Peyer's patch (tissue), 4 donors: ENCODE results near the gene CRADD. TPM values are rescaled to one million over a fixed set of nuclear protein-coding genes. Genes with fewer than 3 reads are reported as not detected.

ENCODE experiments used
- DNase-seq, 3 donors: peaks; one replicate each; pipeline ENCODE4 v3.0.0-alpha.2; 2017 to 2019
- H3K27ac ChIP-seq, 4 donors: fragments of 200-600 bp; sonication (generic); one replicate each; pipeline ENCODE4 v1.5.1; 2016 to 2019
- H3K27me3 ChIP-seq, 2 donors: fragments of 200-600 bp; sonication (generic); one replicate each; pipeline ENCODE4 v1.5.1; 2019
- H3K36me3 ChIP-seq, 3 donors: fragments of 200-600 bp; sonication (generic); one replicate each; pipeline ENCODE4 v1.5.1; 2016 to 2019
- H3K4me1 ChIP-seq, 4 donors: fragments of 200-600 bp; sonication (generic); one replicate each; pipeline ENCODE4 v1.5.1; 2016 to 2019
- H3K4me3 ChIP-seq, 4 donors: fragments of 200-600 bp; sonication (generic); 1 replicate in 3 of 4; 2 replicates in 1 of 4; pipeline ENCODE4 v1.5.1; 2016 to 2019; ENCODE audit warnings: mild to moderate bottlenecking in 1 of 4
- H3K9me3 ChIP-seq, 4 donors: fragments of 200-600 bp; sonication (generic); one replicate each; pipeline ENCODE4 v1.5.1; 2016 to 2019; ENCODE audit warnings: mild to moderate bottlenecking in 1 of 4
- POLR2A ChIP-seq, 2 donors: fragments of 450-650 bp; IDR thresholded peaks; one replicate each; pipeline ENCODE4 v1.5.1; 2017; ENCODE audit warnings: antibody characterized with exemption in 2 of 2, mild to moderate bottlenecking in 2 of 2, moderate library complexity in 2 of 2
- total RNA-seq, 4 donors: library from RNA; depleted of rRNA; stranded (reverse); fragments of >200 nt; gene quantifications; one replicate each; pipeline ENCODE4 v1.1.0, GENCODE V29; 2016
- TF ChIP-seq, protein P1 (sequence below), 6 experiments: fragments of 450-650 bp in 4 of 6; fragments of 200-600 bp in 2 of 6; sonication (generic) in 1 of 6; IDR thresholded peaks; one replicate each; pipeline ENCODE4 v1.5.1; 2017 to 2019; ENCODE audit warnings: antibody characterized with exemption in 6 of 6, mild to moderate bottlenecking in 3 of 6, moderate library complexity in 1 of 6

CRADD gene
- total RNA-seq, 4 donors from 2014 or later = 66.3 to 128 (median 89.4) TPM

DNA sequence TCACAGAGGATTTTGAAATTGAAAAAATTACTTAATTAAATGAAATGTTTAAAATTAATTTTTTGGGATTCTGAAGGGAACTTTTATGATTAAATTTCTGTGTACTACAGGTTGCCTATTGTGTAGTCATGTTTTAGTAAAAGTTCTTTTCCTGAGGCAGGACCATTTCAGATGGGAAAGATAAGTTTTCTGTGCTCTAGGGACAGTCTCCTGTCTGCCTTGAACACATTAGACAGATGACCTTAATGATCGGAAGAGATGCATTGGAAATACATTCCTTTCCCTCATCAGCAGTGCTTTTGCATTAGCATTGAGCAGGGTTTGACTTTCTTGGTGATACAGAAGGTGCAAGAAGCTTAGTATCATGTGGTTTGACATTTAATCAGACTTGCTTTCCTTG, 28.1 kb downstream of the CRADD start:
- Histone ChIP-seq H3K27ac (no peak overlapping the region), H3K4me1 (peaks cover 0 to 5% (median 0%) of the 10 kb centered on the region in 4 donors), H3K27me3 (no peaks in the 10 kb centered on the region), H3K9me3 (no peaks in the 10 kb centered on the region), H3K4me3 (no peak overlapping the region), H3K36me3 (no peaks in the 10 kb centered on the region)
- DNase-seq = no peak
- TF ChIP-seq POLR2A (IDR thresholded peaks at IDR 0.05) = no peak
- TF ChIP-seq, protein P1, sequence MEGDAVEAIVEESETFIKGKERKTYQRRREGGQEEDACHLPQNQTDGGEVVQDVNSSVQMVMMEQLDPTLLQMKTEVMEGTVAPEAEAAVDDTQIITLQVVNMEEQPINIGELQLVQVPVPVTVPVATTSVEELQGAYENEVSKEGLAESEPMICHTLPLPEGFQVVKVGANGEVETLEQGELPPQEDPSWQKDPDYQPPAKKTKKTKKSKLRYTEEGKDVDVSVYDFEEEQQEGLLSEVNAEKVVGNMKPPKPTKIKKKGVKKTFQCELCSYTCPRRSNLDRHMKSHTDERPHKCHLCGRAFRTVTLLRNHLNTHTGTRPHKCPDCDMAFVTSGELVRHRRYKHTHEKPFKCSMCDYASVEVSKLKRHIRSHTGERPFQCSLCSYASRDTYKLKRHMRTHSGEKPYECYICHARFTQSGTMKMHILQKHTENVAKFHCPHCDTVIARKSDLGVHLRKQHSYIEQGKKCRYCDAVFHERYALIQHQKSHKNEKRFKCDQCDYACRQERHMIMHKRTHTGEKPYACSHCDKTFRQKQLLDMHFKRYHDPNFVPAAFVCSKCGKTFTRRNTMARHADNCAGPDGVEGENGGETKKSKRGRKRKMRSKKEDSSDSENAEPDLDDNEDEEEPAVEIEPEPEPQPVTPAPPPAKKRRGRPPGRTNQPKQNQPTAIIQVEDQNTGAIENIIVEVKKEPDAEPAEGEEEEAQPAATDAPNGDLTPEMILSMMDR (IDR thresholded peaks at IDR 0.05) = no peak

DNA sequence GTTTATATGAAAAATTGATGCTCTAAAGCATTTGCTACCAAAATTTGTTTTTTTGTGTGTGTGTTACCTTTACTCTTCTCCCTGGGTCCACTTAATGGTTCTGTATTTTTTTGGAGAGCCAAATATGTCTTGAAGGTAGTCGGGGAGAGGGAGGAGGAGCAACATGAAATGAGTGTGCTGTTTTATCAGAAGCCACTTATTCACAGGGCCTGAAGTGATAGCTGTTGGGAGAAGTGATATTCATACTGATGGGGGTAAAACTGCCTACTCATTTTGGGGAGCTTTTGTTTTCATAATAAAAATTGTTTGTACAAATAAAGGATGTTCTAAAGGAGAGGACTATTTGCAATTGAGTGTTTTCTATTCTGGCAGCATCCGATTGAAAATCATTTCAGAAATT, 29.2 kb downstream of the CRADD start:
- Histone ChIP-seq H3K4me1 (peaks cover 0 to 5% (median 2%) of the 10 kb centered on the region in 4 donors), H3K27me3 (no peaks in the 10 kb centered on the region), H3K4me3 (no peak overlapping the region), H3K9me3 (no peaks in the 10 kb centered on the region), H3K27ac (no peak overlapping the region), H3K36me3 (no peaks in the 10 kb centered on the region)
- no peak for TF ChIP-seq POLR2A (IDR thresholded peaks at IDR 0.05)
- TF ChIP-seq, protein P1 (IDR thresholded peaks at IDR 0.05) = no peak
- DNase-seq = no peak

DNA sequence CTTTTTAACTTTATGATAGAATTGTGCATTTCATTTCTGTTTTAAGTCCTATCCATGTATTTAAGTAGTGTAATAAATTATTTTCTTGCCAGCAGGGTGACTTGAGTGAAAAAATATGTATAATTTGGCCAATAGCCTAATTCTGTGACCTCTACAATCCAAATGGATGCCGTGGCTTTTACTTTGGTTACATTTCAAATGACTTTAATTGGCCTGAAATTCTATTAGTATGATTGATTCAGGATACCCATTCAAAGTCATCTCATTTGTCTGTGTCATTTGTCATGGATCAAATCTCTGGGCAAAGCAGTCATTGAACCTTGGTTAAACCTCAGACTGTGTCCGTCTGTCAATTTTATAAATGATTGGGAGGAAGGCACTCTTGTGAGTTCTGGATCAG, 29.6 kb downstream of the CRADD start:
- Histone ChIP-seq H3K27ac (no peak overlapping the region), H3K4me3 (no peak overlapping the region), H3K9me3 (no peaks in the 10 kb centered on the region), H3K4me1 (peaks cover 0 to 7% (median 2%) of the 10 kb centered on the region in 4 donors), H3K36me3 (no peaks in the 10 kb centered on the region), H3K27me3 (no peaks in the 10 kb centered on the region)
- TF ChIP-seq, protein P1 (IDR thresholded peaks at IDR 0.05) = no peak
- no peak for TF ChIP-seq POLR2A (IDR thresholded peaks at IDR 0.05)
- no peak for DNase-seq

DNA sequence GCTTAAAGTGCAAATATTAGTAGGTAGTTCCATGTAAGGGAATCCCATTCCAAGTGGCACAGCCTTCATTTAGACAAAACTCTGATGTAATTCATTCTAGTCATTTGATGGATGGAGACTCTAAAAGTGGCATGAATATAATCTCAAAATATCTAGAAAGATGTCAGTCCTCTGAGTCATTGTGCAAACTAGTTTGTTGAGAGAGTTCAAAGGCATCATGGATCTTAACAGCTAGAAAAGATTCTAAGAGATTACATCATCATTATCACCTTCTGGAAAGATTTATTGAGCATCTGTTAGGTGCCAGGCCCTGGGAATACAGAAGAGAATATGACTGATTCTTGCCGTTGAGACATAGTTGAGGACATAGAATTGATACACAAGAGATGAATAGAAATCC, 30.7 kb downstream of the CRADD start:
- Histone ChIP-seq H3K4me3 (no peak overlapping the region), H3K27me3 (no peaks in the 10 kb centered on the region), H3K36me3 (no peaks in the 10 kb centered on the region), H3K4me1 (peaks cover 0 to 15% (median 2%) of the 10 kb centered on the region in 4 donors), H3K27ac (no peak overlapping the region), H3K9me3 (no peaks in the 10 kb centered on the region)
- TF ChIP-seq, protein P1 (IDR thresholded peaks at IDR 0.05) = no peak
- no peak for TF ChIP-seq POLR2A (IDR thresholded peaks at IDR 0.05)
- no peak for DNase-seq

DNA sequence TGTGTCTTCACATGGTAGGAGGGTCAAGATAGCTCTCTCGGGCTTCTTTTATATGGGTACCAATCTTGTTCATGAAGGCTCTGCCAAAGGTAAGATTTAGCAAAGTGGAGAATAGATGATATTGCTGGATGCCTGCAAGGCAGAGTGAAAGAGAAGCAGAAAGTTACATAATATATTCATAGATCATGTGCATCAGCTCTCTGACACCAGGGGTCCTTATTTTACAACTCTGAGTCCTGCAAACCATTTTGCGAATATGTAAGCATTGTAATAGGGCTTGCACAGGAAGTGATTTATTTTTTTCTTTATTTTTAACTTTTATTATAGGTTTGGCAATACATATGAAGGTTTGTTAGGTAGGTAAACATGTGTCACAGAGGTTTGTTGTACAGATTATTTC, 31.8 kb downstream of the CRADD start:
- Histone ChIP-seq H3K27ac (no peak overlapping the region), H3K27me3 (no peaks in the 10 kb centered on the region), H3K4me3 (no peak overlapping the region), H3K4me1 (peaks cover 0 to 15% (median 2%) of the 10 kb centered on the region in 4 donors), H3K9me3 (no peaks in the 10 kb centered on the region), H3K36me3 (no peaks in the 10 kb centered on the region)
- no peak for DNase-seq
- TF ChIP-seq, protein P1 (IDR thresholded peaks at IDR 0.05) = no peak
- no peak for TF ChIP-seq POLR2A (IDR thresholded peaks at IDR 0.05)

DNA sequence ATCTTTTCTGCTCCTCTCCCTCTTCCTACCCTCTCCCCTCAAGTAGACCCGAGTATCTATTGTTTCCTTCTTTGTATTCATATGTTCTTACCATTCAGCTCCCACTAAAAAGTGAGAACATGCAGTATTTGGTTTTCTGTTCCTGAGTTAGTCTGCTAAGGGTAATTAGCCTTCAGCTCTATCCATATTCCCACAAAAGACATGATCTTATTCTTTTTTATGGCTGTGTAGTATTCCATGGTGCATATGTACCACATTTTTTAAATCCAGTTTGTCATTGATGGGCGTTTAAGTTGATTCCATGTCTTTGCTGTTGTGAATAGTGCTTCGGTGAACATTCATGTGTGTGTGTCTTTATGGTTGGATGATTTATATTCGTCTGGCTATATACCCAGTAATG, 32.2 kb downstream of the CRADD start:
- TF ChIP-seq, protein P1 (IDR thresholded peaks at IDR 0.05) = no peak
- no peak for TF ChIP-seq POLR2A (IDR thresholded peaks at IDR 0.05)
- H3K27me3 ChIP-seq = no peaks in the 10 kb centered on the region
- peaks cover 0 to 18% (median 2%) of the 10 kb centered on the region in 4 donors for H3K4me1 ChIP-seq
- DNase-seq = no peak
- H3K4me3 ChIP-seq = no peak overlapping the region
- H3K36me3 ChIP-seq = no peaks in the 10 kb centered on the region
- H3K9me3 ChIP-seq = no peaks in the 10 kb centered on the region
- no peak overlapping the region for H3K27ac ChIP-seq
